ENCODE measurements around the gene HOOK2. TPM values are rescaled to one million over a fixed set of nuclear protein-coding genes. Genes with fewer than 3 reads are reported as not detected.
A peak's percentile ranks its signal among the peaks of the same experiment; 100 is the strongest.

HOOK2 gene
- total and polyA plus RNA-seq, 9 of the 15 experiments (the other 6 are each of a cell fraction or from before 2014, with no cell fraction given): 1.3 to 17.2 (median 9.9) TPM

- no peak for TF ChIP-seq ZNF609 (CRISPR knock-in tag; IDR thresholded peaks at IDR 0.05; ENCODE audit: borderline replicate concordance)
- no peak for TF ChIP-seq GATA2 (CRISPR knock-in tag; IDR thresholded peaks at IDR 0.05)
- no peak for TF ChIP-seq CREB5 (CRISPR knock-in tag; IDR thresholded peaks at IDR 0.05)
- TF ChIP-seq ZNF511 (CRISPR knock-in tag; IDR thresholded peaks at IDR 0.05): peak; percentile 63; the same call in 1 of the 2 replicates
- no peak for TF ChIP-seq HMG20B (CRISPR knock-in tag; IDR thresholded peaks at IDR 0.05)
- no peak for TF ChIP-seq IFI16 (CRISPR knock-in tag; IDR thresholded peaks at IDR 0.05)
- no peak for TF ChIP-seq MECOM (CRISPR knock-in tag; IDR thresholded peaks at IDR 0.05)
- TF ChIP-seq ZKSCAN8 (CRISPR knock-in tag; IDR thresholded peaks at IDR 0.05): no peak
- no peak for TF ChIP-seq RERE (CRISPR knock-in tag; IDR thresholded peaks at IDR 0.05; ENCODE audit: borderline replicate concordance)
- peak; percentile 12 for TF ChIP-seq ZBTB7A (IDR thresholded peaks at IDR 0.05; ENCODE audit: borderline replicate concordance, control insufficient read depth, low read depth, low read length)
- TF ChIP-seq ATF3 (IDR thresholded peaks at IDR 0.05): peak; percentile 25
- no peak for TF ChIP-seq ATF3 (CRISPR knock-in tag; conservative IDR thresholded peaks at IDR 0.05)
Measured at GRCh38 chr19:12779162-12779993, 4.0 kb upstream of the HOOK2 start (continued).
